Type B pancreatic cell (in vitro differentiated cells): ENCODE measurements around the gene FLRT2. TPM values are rescaled to one million over a fixed set of nuclear protein-coding genes. Genes with fewer than 3 reads are reported as not detected.

Experiments used
- DNase-seq: peaks from one replicate; pipeline ENCODE4 v3.0.0; 2021; ENCODE audit warnings: mixed read lengths; ENCODE audit not compliant: unreplicated experiment; ENCODE audit errors: extremely low spot score
- H3K27ac Mint-ChIP-seq: 2 replicates; pipeline ENCODE4 v1.8.0; 2021; ENCODE audit warnings: mild to moderate bottlenecking, mixed read lengths
- H3K27me3 Mint-ChIP-seq: 2 replicates; pipeline ENCODE4 v1.8.0; 2021; ENCODE audit warnings: mixed read lengths
- H3K36me3 Mint-ChIP-seq: 2 replicates; pipeline ENCODE4 v1.8.0; 2021; ENCODE audit warnings: mixed read lengths
- H3K4me1 Mint-ChIP-seq: one replicate; pipeline ENCODE4 v1.8.0; 2021; ENCODE audit warnings: mixed read lengths; ENCODE audit not compliant: unreplicated experiment
- H3K4me3 Mint-ChIP-seq: 2 replicates; pipeline ENCODE4 v1.8.0; 2021; ENCODE audit warnings: mild to moderate bottlenecking, mixed read lengths
- H3K9me3 Mint-ChIP-seq: 2 replicates; pipeline ENCODE4 v1.8.0; 2021; ENCODE audit warnings: mixed read lengths
- long read RNA-seq: library from polyadenylated mRNA; unstranded; transcript quantifications from one replicate; pipeline ENCODE4 v2.0.0, GENCODE V29; 2020
- total RNA-seq: library from RNA; stranded (reverse); gene quantifications from 2 replicates; pipeline ENCODE4 v1.2.1, GENCODE V29; 2021; ENCODE audit warnings: low replicate concordance
- TF ChIP-seq, protein P1 (sequence below): fragments of 200-600 bp; sonication (generic); conservative IDR thresholded peaks from 2 replicates; pipeline ENCODE4 v1.5.0; 2021; ENCODE audit warnings: antibody characterized with exemption, mild to moderate bottlenecking

Gene FLRT2, protein sequence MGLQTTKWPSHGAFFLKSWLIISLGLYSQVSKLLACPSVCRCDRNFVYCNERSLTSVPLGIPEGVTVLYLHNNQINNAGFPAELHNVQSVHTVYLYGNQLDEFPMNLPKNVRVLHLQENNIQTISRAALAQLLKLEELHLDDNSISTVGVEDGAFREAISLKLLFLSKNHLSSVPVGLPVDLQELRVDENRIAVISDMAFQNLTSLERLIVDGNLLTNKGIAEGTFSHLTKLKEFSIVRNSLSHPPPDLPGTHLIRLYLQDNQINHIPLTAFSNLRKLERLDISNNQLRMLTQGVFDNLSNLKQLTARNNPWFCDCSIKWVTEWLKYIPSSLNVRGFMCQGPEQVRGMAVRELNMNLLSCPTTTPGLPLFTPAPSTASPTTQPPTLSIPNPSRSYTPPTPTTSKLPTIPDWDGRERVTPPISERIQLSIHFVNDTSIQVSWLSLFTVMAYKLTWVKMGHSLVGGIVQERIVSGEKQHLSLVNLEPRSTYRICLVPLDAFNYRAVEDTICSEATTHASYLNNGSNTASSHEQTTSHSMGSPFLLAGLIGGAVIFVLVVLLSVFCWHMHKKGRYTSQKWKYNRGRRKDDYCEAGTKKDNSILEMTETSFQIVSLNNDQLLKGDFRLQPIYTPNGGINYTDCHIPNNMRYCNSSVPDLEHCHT
- 30.3 and 127 TPM in 2 replicates for total RNA-seq
- long read RNA-seq, partial matches to known transcripts = 0 of 12 reads
- long read RNA-seq, other reads (novel, unspliced or antisense) = 12 of 12 reads

DNA sequence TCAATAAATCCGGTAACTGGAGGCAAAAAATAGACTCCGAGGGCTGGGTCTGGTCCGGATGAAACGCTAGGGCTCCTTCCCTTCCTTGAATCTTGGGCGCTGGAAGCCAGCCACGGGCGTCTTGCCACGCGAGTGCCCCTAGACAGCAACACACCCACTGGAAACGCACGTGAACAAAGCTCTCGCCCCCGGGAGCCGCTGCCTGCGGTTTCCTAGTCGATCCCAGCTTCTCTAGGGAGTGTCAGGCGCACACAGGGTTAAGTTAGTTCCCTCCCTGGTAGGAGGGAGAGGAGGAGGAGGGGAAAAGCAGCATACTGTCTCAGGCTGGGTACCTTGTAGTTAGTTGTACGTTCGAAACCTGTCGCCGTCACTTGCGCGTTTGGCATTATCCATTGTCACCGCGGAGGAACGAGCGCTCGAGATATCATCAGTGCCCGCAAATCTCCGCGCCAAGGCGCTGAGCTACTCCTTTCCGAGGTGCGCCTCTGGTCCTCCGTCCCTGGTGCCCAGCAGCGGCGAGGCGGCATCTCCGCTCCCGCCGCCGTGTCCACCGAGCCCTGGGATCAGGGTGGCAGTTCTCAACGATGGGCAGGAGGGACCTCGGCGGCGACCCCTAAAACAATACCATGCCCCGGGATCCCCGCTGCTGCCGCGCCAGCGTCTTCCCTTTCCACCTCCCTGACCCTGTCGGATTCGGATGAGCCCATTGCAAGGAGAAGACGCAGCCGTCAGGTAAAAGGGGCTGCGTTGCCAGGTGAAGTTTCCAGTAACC, at the start of gene FLRT2:
Gene FLRT2 (plus strand): TSS at position 342 of the 772 bp plus-strand sequence. CDS start 91,371 bp downstream, outside the sequence.
- H3K27me3 Mint-ChIP-seq = peaks cover 82% of the 10 kb centered on the region
- TF ChIP-seq, protein P1, sequence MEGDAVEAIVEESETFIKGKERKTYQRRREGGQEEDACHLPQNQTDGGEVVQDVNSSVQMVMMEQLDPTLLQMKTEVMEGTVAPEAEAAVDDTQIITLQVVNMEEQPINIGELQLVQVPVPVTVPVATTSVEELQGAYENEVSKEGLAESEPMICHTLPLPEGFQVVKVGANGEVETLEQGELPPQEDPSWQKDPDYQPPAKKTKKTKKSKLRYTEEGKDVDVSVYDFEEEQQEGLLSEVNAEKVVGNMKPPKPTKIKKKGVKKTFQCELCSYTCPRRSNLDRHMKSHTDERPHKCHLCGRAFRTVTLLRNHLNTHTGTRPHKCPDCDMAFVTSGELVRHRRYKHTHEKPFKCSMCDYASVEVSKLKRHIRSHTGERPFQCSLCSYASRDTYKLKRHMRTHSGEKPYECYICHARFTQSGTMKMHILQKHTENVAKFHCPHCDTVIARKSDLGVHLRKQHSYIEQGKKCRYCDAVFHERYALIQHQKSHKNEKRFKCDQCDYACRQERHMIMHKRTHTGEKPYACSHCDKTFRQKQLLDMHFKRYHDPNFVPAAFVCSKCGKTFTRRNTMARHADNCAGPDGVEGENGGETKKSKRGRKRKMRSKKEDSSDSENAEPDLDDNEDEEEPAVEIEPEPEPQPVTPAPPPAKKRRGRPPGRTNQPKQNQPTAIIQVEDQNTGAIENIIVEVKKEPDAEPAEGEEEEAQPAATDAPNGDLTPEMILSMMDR = no peak
- no peaks in the 10 kb centered on the region for H3K36me3 Mint-ChIP-seq
- peak within 1 kb of the TSS; percentile 97 for H3K4me3 Mint-ChIP-seq
- no peaks in the 10 kb centered on the region for H3K9me3 Mint-ChIP-seq
- peaks cover 28% of the 10 kb centered on the region for H3K4me1 Mint-ChIP-seq
- DNase-seq = no peak
- peak within 1 kb of the TSS; percentile 76 for H3K27ac Mint-ChIP-seq

DNA sequence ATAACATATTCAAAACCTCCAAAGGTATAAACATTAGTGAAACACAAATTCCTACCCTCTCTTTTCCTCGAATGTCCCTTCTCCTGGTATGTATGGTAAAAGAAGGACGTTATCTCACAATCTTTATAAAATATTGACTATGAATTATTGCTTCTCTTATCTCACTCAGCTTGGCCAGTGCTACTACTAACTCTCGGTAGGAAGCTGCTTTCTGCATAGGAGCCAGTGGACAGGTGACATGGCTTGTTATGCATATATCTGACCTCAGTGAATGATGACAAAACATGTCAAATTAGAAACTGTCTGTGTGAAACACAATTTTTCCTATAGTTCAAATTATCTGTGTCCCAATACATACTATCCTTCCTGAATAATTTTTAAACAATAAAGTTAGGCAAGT, 48.5 kb upstream of the FLRT2 start:
- H3K36me3 Mint-ChIP-seq = no peaks in the 10 kb centered on the region
- H3K27me3 Mint-ChIP-seq = peaks cover 32% of the 10 kb centered on the region
- no peak for DNase-seq

DNA sequence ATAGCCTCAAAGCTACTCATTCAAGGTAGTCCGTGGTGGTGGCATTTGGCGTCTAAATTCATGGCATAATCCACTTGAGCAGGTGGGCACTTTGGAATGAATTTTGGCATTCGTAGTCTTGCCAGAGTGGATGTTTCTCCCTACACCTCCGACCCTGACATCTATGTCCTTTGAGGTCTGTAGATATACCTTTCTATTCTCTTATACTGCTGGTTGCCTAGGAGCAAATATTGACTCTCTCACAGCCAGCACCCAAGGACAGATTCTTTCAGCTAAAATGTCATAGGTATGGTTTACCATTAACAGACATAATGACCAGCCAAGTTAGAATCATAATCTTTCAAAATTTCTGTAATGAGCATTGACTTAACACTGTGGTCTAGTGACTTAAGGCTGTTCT, 47.4 kb upstream of the FLRT2 start:
- no peaks in the 10 kb centered on the region for H3K9me3 Mint-ChIP-seq
- H3K4me3 Mint-ChIP-seq = peak overlapping the region; percentile 30
- peaks cover 24% of the 10 kb centered on the region for H3K27me3 Mint-ChIP-seq
- H3K4me1 Mint-ChIP-seq = peaks cover 4% of the 10 kb centered on the region
- peak overlapping the region; percentile 31 for H3K27ac Mint-ChIP-seq
- DNase-seq = no peak
- TF ChIP-seq, protein P1 = no peak
- H3K36me3 Mint-ChIP-seq = no peaks in the 10 kb centered on the region

More for the DNA sequence above, 48.5 kb upstream of the FLRT2 start:
- no peak overlapping the region for H3K27ac Mint-ChIP-seq
- no peaks in the 10 kb centered on the region for H3K9me3 Mint-ChIP-seq
- peaks cover 4% of the 10 kb centered on the region for H3K4me1 Mint-ChIP-seq
- TF ChIP-seq, protein P1 = no peak
- no peak overlapping the region for H3K4me3 Mint-ChIP-seq

DNA sequence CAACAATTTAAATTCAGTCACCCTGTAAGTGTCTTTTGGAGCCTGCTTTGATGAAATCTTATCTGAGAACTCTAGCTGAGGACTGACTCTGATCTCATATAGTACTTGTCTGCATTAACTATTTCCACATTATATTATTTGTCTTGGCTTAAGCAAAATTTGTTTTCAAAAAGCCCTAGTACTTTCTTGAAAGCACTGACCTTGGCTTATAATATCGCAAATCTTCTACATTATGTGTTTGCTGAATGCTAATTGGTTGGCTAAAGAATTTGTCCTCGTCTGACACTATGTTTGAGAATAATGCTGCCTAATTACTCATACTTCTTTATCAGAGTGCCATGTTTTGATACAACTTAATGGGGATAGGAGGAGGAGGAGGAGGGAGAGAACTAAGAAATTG, 46.9 kb upstream of the FLRT2 start:
- H3K4me3 Mint-ChIP-seq = no peak overlapping the region
- H3K27ac Mint-ChIP-seq = peak overlapping the region; percentile 31
- peaks cover 4% of the 10 kb centered on the region for H3K4me1 Mint-ChIP-seq
- no peaks in the 10 kb centered on the region for H3K36me3 Mint-ChIP-seq
- peaks cover 21% of the 10 kb centered on the region for H3K27me3 Mint-ChIP-seq
- no peaks in the 10 kb centered on the region for H3K9me3 Mint-ChIP-seq
- TF ChIP-seq, protein P1 = no peak
- DNase-seq = no peak

DNA sequence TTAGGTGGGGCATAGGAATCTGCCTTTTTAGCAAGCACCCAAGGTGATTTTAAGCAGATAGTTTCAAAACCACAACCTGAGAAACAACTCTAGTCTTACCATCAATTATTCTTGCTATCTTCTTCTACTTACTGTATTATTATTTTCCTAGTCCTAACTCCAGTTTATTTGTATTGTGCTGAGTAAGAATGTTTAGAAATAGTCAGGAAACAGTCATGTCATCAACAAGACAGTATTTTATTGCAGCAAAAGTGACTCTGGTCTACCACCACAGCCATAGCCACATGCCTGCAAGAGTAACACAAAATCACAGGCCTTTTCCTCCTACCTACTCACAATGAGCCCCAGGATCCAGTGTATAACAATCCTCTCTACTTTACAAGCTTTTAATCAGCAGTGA, 46.3 kb upstream of the FLRT2 start:
- no peaks in the 10 kb centered on the region for H3K36me3 Mint-ChIP-seq
- no peak overlapping the region for H3K4me3 Mint-ChIP-seq
- no peak overlapping the region for H3K27ac Mint-ChIP-seq
- TF ChIP-seq, protein P1 = no peak
- H3K27me3 Mint-ChIP-seq = peaks cover 21% of the 10 kb centered on the region
- no peaks in the 10 kb centered on the region for H3K9me3 Mint-ChIP-seq
- peaks cover 4% of the 10 kb centered on the region for H3K4me1 Mint-ChIP-seq
- no peak for DNase-seq
